GM12864 (cell line): Measurements from ENCODE around the gene C11orf65.
A peak's percentile ranks its signal among the peaks of the same experiment; 100 is the strongest.

ENCODE experiments used
- DNase-seq: peaks from one replicate; pipeline ENCODE4 v3.0.0-alpha.2; 2011; ENCODE audit warnings: low read depth
- H3K4me3 ChIP-seq: 2 replicates; pipeline ENCODE4 v1.5.1; 2011; ENCODE audit warnings: mild to moderate bottlenecking, low read depth, low read length, control low read depth
- CTCF ChIP-seq: IDR thresholded peaks from 2 replicates; pipeline ENCODE4 v1.5.1; 2011; ENCODE audit warnings: low read depth, mild to moderate bottlenecking, moderate library complexity, low read length, control low read depth, inconsistent platforms; ENCODE audit errors: missing control alignments

Gene C11orf65

GRCh38 chr11:108500721-108501120 is 33.4 kb upstream of the C11orf65 start:
- DNase-seq: no peak
- no peak for TF ChIP-seq CTCF
- no peak overlapping the region for H3K4me3 ChIP-seq

- TF ChIP-seq CTCF: no peak
- no peak for DNase-seq
- H3K4me3 ChIP-seq: no peak overlapping the region
These were observed 32.8 kb upstream of the C11orf65 start for GRCh38 chr11:108500169-108500568.

GRCh38 chr11:108498816-108499408 is 31.6 kb upstream of the C11orf65 start:
- H3K4me3 ChIP-seq: peak overlapping the region; percentile 63

GRCh38 chr11:108498046-108498815 is 30.9 kb upstream of the C11orf65 start, which contains the start of gene POGLUT3:
Gene POGLUT3 (minus strand): TSS chr11:108498384. CDS start chr11:108498366, 18 bp downstream.
- H3K4me3 ChIP-seq: peak within 1 kb of the TSS; percentile 63

More at GRCh38 chr11:108498816-108499408, 31.6 kb upstream of the C11orf65 start:
- DNase-seq: no peak
- no peak for TF ChIP-seq CTCF

GRCh38 chr11:108497317-108498045 is 30.2 kb upstream of the C11orf65 start:
- peak; percentile 36 for DNase-seq
- H3K4me3 ChIP-seq: peak overlapping the region; percentile 63
- no peak for TF ChIP-seq CTCF

More at GRCh38 chr11:108498046-108498815, 30.9 kb upstream of the C11orf65 start, which contains the start of gene POGLUT3:
- no peak for TF ChIP-seq CTCF
- no peak for DNase-seq

- no peak for DNase-seq
These were observed 29.4 kb upstream of the C11orf65 start for GRCh38 chr11:108496643-108497256.

More at GRCh38 chr11:108496643-108497256, 29.4 kb upstream of the C11orf65 start:
- TF ChIP-seq CTCF: no peak
- H3K4me3 ChIP-seq: peak overlapping the region; percentile 63; the same call in 1 of the 2 replicates
